Stimulated activated CD8-positive, alpha-beta memory T cell treated with anti-CD3 and anti-CD28 coated beads, Interleukin-15, amount 100 ng/mL, for 24 hours (primary cell): Measurements from ENCODE around the gene ETV7.
"Not testable (repeated sequence)": the region's sequence is repeated elsewhere in the genome, so short reads cannot be mapped to it uniquely, and the experiment has no call there.

Experiments used
- DNase-seq: peaks from one replicate; pipeline ENCODE4 v3.0.0-alpha.2; 2020; ENCODE audit warnings: low read depth

ETV7 gene

DNA sequence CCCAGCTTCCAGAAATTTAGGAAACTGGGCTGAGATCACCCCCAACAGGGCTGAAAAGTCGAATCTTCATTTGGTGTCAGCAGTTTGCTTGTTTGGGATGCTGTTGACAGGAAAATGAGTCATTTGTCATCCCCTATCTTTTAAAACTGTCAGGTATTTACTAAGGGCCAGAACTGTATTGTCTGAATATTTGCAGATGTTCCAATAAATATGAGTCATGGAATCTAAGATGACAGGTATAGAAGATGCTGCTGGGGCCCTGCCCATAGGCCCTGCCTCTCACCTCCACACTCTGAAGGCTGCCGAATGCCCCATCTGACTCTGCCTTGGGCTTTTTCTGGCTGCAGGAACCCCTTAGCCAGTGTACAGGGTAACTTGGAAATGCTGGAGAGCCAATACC is 3.9 kb downstream of the ETV7 start:
- no peak for DNase-seq

DNA sequence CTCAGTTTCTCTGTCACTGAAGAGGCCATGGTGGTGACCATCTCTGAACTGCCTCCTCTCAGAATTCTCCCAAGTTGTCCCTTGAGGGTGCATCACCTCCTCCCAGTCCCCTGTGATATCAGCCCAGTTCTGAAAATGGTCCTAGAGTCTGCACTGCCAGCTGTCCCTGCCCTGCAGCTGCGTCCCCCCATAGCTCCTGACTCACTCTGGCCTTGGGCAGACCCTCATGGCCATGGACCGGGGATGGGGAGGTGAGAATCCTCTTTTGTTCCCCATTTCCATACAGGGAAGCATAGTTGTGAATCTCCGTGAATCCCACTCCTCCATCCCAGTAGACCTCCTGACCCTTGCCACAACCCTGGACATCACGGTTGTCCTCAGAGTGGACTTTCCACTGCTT is 4.5 kb downstream of the ETV7 start:
- DNase-seq = no peak

- DNase-seq = no peak
These were observed 5.7 kb downstream of the ETV7 start for GRCh38 chr6:36381502-36382389.

GRCh38 chr6:36380166-36380565 is 7.3 kb downstream of the ETV7 start:
- no peak for DNase-seq

DNA sequence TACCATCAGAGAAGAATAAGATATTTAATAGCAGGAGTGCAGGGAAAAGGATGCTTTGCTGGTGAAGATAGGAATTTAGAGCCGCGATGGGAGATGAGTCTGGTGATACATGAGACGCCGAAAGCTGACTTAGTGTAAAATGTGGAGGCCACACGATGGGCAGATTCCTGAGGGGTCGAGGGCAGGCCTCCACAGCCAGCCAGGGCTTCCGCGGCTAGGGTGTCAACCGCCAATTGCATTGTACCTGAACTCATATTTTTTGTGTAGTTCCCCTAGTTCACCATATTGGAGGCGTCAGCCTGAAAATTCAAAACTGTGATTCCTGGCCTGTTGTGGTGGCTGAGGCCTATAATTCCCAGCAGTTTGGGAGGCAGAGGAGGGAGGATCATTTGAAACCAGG is 8.5 kb downstream of the ETV7 start:
- DNase-seq = no peak

DNA sequence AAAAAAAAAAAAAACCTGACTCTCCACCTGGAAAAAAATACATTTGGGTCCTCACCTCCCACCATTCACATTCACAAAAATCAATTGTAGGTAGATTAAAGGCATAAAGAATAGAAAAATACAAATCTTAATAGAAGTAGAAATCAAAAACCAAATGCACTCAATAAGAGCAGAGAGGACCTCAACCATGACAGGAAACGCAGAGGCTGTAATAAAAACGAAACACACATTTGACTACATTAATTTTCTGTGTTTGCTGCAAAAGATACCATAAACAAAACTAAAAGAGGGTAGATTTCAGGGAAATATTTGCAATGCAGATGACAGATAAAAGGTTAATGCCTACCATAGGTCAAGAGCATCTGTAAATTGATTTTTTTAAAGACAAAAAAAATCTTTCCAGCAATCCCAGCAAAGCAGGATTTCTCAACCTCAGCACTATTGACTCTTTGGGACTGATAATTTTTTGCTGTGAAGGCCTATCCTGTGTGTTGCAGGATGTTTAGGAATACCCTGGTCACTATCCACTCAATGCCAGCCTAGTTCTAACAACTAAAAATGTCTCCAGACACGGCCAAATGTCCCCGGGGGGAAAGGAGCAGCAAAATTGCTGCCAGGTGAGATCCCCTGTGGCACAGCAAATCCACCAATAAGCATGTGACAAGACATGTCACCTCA is 9.1 kb downstream of the ETV7 start:
- no peak for DNase-seq

DNA sequence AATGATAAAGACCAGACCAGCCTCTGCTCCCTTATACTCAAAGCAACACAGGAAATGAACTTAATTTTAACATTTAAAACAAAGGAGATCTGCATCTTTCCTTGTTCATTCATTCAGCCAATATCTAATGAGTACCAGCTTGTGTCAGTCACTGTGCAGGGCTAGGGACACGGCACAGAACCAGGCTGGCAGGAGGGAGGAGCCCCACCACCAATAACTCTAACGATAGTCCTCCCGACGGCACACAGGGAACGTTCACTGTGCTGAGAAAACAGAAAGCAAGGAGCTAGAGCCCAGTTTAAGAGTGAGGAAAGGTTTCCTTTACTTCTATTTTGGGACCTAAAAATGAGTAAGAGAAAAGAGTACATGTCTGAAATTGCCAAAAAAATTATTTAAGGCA is 9.9 kb downstream of the ETV7 start:
- DNase-seq = no peak

DNA sequence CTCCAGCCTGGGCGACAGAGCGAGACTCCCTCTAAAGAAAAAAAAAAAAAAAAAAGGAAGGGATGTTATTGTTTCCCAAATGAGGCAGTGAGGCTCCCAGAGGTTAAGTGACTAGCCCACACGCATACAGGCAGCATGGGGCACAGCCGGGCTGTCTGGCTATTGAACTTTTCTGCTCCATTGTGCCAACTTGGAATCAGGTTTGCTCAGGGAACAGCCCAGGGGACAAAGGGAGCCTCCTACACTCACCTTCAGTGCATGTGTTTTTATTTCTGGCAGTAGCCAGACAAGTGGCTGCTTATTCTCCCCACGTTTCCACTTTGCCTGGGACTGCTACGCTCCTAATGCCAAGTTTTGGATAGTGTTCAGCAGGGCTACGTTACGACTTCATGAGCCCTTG is 10.7 kb downstream of the ETV7 start:
- no peak for DNase-seq

DNA sequence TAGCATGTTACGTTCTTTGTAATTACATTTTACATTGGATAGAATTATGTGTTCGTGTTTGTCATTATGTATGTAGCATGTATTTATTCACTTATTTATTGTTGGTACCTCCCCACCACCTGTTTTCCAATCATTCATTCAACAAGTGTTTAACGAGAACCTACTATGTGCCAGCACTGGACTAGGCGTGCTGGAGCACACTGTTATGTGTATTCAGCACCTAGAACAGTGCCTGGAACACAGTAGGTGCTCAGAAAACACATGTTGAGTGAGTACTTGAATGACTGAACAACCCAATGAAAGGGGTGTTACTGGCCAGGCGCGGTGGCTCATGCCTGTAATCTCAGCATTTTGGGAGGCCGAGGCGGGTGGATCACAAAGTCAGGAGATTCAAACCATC is 11.3 kb downstream of the ETV7 start:
- no peak for DNase-seq

DNA sequence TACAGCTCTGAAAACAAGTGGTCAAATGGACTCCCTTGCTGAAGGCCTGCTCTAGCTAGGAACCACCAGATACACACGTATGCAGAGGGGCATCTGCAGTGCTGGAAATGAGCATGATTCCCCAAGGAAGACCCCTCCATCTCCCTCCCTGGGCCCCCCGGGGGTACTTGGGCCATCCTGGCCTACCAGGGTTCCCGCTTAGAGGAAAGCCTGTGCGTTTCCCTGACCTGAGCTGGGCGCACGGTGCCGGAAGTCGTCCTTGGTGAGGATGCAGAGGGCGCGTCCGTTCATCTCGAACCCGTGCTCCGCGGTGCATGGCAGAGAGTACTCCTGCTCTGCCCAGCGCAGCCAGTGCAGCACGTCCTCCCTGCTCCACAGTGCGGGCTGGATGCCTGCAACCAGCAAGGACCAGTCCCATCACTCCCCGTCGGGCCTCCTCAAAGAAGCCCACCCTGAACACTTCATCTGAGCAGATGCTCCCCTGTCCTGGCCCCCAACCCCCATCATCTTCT is 11.8 kb downstream of the ETV7 start:
- no peak for DNase-seq

DNA sequence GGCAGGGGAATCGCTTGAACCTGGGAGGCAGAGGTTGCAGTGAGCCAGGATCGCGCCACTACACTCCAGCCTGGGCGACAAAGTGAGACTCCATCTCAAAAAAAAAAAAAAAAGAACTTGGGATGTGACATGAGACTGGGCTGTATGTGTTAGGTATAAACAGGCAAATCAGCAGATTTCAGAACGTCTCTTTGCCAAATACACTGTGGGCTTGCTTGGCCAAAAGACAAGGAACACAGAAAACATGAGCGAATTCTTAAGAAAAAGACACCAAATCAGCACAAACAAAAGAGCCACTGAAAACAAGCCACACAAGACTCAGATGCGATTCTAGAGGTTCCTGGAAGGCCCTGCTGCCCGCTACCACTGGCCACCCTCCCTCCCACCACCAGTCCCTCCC is 12.5 kb downstream of the ETV7 start:
- no peak for DNase-seq

- DNase-seq = no peak
These were observed 13.3 kb downstream of the ETV7 start for GRCh38 chr6:36374194-36374593.

- no peak for DNase-seq
These were observed 14.0 kb downstream of the ETV7 start for GRCh38 chr6:36373368-36374019.

- DNase-seq = no peak
These were observed 15.4 kb downstream of the ETV7 start for GRCh38 chr6:36372088-36372487.

- DNase-seq = no peak
These were observed 16.3 kb downstream of the ETV7 start for GRCh38 chr6:36371211-36371610.

DNA sequence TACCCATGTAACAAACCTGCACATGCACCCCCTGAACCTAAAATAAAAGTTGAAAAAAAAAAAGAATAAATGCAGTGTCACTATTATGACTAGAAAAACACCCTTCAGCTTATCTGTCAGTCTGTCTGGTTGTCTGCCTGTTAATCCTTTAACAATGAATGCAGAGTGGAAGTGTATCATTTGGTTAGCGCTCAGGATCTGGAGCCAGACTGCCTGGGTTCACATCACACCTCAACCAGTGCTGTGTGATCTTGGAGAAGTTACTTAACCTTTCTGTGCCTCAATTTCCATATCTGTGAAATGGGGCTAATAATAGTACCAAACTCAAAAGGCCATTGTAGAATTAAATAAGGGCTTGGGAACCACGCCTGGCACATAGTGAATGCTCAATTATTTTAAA is 16.8 kb downstream of the ETV7 start:
- no peak for DNase-seq

DNA sequence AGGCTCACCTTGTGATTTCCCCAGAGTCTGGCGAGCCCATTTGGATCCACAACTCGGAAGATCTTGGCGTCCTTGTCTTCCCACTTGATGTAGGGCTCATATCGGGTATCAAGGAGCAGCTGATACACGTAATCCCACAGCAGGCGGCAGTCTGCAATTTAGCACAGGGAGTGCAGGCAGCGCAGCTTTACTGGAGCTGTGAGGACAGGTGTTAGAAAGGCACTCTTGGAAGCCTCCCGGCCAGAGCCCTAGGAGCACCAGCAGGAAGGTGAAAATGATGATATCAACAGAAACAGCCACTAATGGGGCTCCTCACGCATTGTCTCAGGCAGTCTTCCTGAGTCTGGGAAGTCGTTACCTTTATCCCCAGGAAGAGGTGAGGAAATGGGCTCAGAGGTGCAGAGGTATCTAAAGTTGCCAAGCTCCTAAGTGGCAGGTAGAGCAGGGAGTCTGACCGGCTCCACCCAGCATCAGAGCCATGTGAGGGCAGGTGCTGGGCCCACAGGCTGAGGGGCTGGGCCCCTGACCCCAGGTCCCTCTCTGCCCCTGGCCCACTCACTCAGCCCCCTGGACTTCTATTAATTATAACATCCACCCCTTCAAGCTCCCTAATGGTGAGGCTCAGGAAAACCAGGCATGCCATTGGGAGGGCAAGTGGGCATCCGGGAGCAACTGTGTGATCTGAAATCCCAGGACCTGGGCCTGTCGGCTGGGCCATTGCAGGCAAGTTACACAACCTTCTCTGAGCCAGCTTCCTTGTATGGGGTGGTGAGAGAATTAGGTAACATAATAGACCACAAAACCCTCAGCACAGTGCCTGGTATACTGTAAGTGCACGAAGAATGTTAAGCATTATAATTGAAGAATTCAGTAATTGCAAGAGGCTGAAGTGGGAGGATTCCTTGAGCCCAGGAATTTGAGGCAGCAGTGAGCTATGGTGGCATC is 18.3 kb downstream of the ETV7 start:
- no peak for DNase-seq

DNA sequence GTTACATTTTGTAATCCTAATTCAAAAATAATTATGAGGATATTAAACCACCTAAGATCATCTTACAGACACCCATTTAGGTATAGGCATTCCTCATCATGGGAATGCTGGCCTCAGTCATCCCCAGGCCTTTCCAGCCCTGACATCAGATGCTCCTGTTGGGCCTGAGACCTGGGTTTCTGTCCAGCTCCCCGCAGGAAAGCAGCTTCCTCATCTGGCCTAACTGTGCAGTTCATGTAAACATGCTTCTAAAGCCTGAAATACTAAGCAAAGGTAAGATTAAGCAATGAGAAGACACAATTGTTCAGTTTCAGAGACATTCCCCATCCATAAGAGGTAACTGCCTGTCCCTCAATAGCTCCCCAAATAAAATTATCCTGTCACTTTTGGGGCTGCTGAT is 19.0 kb downstream of the ETV7 start:
- DNase-seq = no peak

DNA sequence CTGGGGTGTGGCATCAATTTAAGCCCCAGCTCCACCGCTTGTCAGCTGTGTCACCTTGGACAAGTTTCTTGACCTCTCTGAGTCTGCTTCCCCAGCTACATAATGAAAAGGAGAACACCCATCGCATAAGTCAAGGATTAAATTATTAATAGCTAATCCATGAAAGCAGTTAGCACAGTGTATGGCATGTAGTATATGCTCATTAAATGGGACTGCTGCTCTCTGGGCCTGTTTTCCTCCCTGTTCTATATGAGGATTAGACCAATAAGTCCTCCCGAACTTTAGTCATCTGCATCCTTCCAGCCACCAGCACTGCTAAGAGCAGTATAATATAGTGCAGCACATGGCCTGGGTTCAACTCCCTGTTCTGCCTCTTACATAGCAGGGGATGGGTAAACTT is 19.7 kb downstream of the ETV7 start:
- DNase-seq = no peak

GRCh38 chr6:36364669-36365479 is 22.6 kb downstream of the ETV7 start:
- no peak for DNase-seq

- not testable (repeated sequence) for DNase-seq
These were observed 23.3 kb downstream of the ETV7 start for GRCh38 chr6:36364061-36364635.
